HG02884 (cell line): Measurements from ENCODE around the gene GRK3.

Experiments
- ATAC-seq: cut with Tn5 transposase; IDR thresholded peaks from one replicate; pipeline ENCODE4 v1.9.1; 2021; ENCODE audit warnings: mild to moderate bottlenecking, moderate library complexity; ENCODE audit not compliant: unreplicated experiment

Gene GRK3

DNA sequence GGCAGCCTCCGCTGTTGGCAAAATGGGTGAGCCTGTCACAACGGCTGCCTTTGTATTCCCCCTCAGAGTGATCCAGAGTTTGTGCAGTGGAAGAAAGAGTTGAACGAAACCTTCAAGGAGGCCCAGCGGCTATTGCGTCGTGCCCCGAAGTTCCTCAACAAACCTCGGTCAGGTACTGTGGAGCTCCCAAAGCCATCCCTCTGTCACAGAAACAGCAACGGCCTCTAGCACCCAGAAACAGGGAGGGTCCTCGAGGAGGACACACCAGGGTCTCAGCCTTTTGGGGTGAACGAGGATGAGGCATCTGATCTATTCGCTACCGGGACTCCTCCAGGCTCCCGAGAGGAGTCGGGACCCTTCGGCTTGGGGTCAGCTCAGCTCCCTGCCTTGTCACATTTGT is 157.7 kb downstream of the GRK3 start:
- ATAC-seq = no peak

DNA sequence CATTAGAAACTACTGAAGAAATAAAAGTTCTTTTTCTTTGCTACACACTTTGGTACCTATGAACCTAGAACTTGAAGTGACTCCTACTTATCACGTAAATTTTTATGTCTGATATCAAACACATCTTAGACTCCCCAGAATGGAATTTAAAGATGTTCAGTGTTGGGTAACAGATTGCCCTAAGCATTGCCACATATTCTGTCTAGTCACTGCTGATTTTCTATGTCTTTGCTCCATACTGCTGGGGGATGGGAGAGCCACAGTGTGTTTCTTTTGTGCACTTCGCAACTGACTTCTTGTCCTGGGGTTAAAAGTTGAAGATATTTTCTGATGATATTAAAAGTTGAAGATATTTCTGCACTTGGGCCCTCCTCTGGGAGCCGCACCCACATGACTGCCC is 158.2 kb downstream of the GRK3 start:
- ATAC-seq = no peak

- no peak for ATAC-seq
These were observed 161.8 kb downstream of the GRK3 start for GRCh38 chr22:25726241-25726640.

DNA sequence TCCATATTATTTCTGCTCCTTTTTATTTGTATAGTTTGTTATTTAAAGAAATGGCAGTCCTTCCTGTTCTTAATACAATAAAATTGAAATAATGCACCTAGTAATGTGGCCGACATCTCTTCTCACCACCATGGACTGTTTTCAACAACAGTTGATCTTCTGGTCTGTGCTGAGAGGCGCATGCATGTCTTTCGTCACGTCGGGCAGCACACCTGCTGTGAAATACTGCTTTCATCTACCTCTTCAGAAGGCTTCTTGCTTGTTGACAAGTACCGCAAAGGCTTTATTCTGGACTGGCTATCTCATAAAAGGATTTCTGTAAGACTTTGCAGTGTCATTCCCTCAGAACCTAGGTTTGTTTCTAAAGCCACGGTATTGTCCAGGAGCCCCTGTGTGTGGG is 163.6 kb downstream of the GRK3 start:
- ATAC-seq = no peak

- no peak for ATAC-seq
These were observed 164.8 kb downstream of the GRK3 start for GRCh38 chr22:25729016-25729995.

- ATAC-seq = no peak
These were observed 171.2 kb downstream of the GRK3 start for GRCh38 chr22:25735650-25736049.

GRCh38 chr22:25736378-25737011 is 172.0 kb downstream of the GRK3 start:
- no peak for ATAC-seq

DNA sequence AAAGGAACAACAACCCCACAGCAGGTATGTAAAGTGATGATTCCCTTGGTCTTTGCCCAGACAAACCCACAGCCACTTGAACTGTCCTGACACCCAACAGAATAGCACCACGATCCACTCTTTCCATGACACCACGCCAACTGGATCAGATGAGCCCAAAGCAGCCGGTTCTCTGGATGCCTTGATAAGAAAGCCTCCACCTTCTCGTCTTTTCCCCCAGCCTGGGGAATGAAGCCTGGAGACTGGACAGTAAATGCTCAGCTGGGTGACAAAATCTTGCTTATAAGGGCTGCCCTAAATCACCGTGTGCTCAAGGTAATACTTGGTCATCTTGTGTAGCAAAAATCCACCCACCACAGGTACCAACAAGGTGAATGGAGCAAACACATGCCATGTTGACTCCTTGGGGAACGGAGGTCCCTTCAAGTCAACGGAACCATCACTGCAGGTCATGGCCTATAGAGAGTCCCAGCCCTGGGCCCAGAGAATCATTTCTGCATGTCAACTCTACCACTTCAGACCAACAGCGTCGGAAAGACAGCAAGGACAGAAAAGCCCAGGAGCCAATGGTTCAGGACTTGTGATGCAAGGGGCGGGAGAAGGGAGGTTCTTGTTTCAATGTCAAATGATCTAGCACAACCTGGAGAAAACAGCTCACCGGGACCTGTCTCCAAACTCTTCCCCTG is 175.3 kb downstream of the GRK3 start:
- no peak for ATAC-seq

DNA sequence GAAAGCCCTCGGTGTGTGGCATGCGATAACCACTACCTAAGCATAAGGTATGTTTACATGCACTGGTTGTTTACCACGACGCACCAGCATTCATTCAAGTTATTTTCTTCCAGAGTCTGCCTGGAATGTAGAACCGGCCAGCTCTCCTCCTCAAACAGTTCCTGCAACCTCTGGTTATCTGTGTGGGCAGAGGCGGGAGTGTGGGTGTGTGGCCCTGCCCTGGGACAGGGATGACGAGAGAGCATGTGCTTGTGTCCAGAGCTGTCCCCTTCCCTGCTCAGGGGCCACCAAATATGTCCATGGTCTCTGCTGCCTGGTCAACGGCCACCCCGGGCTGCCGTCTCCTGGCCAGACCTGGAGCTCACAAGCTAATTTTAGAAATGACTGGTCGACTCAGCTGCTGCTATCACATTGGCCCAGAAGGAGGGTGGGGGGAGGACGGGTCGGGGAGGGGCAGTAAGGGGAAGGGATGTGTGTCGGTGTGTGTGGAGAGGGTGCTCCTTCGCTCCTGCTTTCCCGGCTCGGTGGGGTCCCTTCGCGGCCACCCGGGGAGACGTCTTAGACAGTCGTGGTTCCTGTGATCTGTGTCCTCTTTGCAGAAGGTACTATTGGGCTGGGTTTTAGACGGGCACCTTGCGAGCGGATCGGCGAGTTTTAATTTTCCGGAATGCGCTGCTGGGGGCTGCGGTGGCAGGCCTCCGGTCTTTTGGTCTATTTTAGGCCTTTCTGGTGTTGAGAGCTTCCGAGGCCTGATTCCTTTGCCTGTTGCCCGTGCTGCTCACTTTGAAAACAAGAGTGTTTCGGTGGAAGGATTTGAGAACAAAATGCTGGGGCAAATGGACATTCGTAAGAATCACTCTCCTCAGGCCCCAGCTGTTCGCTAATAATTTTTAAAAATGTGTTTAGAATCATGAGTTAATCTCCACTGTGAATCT is 177.5 kb downstream of the GRK3 start, which contains the start of gene MYO18B:
TSS of gene MYO18B (plus strand) at position 497 of the 935 bp plus-strand sequence. CDS start 18,905 bp downstream, outside the sequence.
- no peak for ATAC-seq

- ATAC-seq = no peak
These were observed 178.6 kb downstream of the GRK3 start for GRCh38 chr22:25742918-25743708.

DNA sequence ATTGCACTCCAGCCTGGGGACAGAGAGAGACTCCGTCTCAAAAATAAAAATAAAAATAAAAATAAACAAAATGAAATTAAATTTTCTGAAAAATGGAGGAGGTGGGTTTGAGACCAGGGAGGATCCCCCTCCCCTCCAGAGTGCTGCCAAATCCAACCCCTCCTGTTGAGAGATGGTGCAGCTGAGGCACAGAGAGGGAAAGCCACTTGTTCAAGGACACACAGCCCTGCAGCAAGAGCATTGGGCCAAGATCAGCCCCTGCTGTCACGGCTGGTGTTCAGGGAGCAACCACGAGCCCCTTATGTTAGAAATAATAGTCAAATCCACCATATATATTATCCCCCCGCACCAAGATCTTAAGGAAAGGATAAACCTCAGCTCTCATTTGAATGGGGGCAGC is 180.2 kb downstream of the GRK3 start:
- ATAC-seq = no peak

DNA sequence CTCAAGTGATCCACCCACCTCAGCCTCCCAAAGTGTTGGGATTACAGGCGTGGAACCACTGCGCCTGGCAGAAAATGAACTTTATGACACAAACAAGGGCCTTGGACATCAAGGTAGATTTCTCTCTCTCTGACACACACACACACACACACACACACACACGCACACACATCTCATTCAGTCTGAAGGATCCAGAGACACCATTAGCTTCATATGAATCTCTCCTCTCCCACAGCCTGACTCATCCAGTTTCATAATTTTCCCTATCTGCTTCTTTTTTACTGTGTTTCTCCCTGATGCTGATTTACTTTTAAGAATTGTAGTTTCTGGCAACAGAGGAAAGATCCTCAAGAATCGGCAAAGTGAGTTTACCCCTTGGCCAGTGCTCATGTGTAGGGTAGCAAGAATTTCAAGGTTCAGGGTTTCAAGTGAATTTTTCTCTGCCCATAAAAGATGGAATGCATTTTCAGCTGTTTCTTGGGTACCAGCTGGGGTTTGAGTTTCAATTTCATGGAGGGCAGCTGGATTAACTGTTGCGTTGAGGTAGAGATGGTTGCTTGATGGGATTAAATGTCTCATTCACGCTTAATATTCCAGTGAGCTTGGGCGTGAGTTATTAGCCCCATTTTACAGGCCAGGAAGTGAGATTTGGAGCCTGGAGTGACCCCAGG is 181.0 kb downstream of the GRK3 start:
- ATAC-seq = no peak

DNA sequence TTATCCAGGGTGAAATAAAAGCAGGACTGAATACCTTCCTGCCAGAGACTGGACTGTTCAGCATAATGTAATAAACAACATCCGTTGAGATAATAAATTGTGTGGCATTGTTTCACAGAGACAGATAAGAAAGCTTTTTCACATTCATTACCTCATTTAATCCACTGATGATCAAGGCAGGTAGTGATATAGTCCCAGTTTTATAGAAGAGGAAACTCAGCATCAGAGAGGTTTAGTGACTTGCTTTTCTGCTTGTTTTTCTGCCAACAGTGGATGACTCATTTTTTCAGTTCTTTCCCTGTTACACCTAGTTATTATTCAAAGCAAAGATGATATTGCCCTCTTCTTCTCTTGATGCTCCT is 181.5 kb downstream of the GRK3 start:
- ATAC-seq = no peak

GRCh38 chr22:25747245-25747944 is 182.9 kb downstream of the GRK3 start:
- no peak for ATAC-seq

- ATAC-seq = no peak
These were observed 183.7 kb downstream of the GRK3 start for GRCh38 chr22:25748140-25748539.

DNA sequence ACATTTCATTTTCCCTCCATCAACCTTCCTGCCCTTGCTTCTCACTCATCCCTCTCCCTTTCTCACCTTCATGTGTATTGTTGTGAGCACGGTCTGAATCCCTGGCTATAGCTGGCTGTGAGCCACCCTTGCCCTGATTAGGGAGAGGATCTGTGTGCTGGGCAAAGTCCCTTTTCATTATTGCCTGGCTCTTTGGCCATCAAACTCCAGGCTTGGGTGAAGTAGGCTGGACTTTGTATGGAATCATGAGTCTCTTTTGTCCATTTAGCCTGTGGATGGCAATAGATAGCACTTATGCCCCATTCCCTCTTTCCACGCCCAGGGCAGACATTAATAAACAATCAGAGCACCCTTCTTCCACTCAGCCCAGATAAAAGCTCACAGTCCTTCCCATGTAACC is 184.2 kb downstream of the GRK3 start:
- ATAC-seq = no peak

DNA sequence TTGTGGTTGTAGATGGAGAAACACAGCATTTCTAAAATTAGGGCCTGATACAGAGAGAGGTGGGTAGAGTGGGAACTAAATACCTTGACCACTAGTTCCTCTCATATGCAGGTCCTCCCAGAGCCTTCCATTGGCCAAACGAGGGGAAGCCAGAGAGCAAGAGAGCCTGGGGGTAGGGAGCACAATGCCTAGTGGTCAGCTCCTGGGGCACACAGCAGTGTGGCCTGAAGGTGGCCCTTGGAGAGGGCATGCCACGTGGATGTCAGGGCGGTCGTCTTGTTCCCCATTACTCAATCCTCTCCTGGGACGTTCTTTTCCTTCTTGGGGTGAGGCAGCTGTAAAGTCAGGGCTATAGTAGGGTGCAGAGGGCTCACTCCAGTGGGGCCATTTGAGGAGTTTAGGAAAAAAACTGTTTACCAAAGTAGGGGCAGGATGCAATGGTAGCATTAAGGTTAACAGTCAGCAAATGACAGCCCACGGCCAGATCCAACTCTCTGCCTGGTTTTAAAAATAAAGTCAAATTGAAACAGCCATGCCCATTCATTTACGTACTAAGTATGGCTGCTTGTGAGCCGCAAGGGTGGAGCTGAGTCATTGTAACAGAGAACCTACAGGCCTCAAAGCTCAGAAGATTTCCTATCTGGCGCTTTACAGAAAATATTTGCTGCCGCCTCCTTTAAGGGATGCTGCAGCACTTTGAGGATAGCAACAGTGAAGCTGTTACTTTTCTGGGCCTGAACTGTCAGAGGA is 185.1 kb downstream of the GRK3 start:
- ATAC-seq = peak; percentile 68
